Dermis microvascular lymphatic vessel endothelial cell (primary cell): ENCODE measurements around the gene BLNK. TPM values are rescaled to one million over a fixed set of nuclear protein-coding genes. Genes with fewer than 3 reads are reported as not detected.
"Not testable (repeated sequence)": the region's sequence is repeated elsewhere in the genome, so short reads cannot be mapped to it uniquely, and the experiment has no call there.

Experiments
- DNase-seq, 2 donors: peaks; one replicate each; pipeline versions ENCODE4 v3.0.0 to v3.0.0-alpha.2; 2010; ENCODE audit warnings: low read depth in 2 of 2
- total RNA-seq: library from RNA; depleted of rRNA; stranded (reverse); fragments of >200 nt; gene quantifications from 2 replicates; pipeline ENCODE4 v1.2.1, GENCODE V29; 2014

Gene BLNK
- total RNA-seq: not detected in 2 replicates

DNA sequence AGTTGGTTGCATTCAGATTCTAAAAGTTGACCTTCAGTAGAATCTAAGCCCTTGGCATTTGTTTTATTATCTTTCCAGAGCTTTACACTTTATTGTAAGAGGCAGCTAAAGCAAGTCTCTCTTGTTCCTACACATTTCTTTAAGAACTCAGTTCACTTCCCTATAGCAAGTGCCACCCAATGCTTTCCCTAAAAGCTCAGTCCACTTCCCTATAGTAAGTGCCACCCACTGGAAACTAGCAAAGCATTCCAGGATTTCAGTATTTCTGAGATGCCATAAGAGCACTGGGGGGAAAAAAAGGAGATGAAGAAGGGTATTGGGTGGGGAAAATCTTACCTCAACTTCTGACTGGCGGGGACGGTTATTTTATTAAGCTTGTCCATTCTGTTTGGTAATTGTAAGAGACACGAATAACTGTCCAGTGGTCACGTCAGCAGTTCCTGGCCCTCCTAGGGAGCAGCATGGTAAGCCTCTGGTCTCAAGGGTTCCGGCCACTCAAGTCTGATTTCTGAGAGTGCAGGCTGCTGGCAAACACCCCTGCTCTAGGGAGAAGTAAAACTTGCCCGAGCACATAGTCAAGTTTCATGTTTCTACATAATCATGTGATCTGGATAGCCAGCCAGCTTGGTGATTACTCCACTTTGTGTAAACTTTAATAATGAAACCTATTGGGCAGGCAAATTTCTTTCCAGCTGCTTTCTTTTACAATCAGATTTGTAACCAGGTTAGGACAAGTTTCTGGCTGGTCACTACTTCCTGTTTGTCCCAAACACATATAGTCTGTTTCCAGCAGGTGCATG is at the start of gene BLNK:
Gene BLNK (minus strand): TSS at position 554 of the 800 bp plus-strand sequence. CDS start 171 bp downstream, at position 383.
- DNase-seq: no peak

DNA sequence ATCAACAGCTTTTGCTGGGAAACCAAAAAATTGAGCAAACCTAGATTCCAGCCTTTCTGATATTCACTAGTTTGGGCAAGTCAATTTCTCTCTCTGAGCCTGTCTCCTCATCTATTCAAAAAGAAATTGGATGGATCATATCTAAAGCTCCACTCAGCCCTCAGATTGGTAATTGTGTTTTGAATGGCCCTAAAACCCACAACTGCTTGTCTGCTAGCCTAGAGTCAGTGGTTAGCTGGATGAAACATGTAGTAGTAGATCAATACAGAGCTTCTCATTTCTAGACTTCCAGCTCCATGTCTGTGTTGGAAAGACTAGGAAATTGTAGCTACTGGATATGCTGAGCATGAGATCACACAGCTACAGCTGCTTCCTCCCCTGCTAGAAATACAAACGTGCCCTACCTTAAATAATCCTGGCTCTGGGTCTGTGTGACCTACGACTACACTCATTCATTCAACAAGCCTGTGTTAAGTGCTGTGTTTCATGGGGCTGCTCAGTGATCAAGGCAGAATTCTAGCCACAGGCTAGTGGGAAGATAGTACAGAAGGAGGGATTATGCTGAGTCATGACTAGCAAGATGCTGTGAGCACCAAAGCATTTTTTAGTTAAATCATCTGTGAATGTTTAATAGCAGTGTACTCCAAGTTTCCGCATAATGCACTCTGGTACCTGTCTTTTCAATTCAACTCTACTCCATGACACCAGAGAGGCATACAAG is 48.5 kb upstream of the BLNK start:
- peak in 1 of 2 donors; percentile 6 for DNase-seq

DNA sequence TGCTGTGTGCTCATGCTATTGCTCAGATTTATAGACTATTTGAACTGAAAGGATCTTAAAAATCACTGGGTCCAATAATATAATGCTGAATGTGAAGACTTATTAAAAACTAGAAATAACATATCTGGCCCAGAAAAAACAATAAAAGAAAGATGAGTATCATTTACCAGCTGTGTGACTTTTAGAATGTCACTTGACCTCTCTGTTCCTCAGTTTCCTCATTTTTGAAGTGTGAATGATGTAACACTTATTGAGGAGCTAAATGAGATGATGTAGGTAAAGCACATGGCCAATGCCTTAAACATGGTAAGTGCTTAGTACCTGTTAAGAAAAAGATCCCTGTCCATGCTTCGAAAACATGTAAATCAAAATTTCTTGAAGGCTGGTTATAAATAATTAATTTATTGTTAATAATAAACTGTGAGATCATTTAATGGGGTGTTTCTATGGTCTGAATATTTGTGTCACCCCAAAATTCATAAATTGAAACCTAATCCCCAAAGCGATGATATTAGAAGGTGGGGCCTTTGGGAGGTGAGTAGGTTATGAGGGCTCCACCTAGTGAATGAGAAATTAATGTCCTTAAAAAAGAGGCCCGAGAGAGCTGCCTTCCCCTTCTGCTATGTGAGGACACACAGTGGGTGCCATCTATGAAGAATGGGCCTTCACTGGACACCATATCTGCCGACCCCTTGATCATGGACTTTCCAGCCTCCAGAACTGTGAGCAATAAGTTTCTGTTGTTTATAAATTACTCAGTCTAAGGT is 45.9 kb upstream of the BLNK start:
- no peak for DNase-seq

DNA sequence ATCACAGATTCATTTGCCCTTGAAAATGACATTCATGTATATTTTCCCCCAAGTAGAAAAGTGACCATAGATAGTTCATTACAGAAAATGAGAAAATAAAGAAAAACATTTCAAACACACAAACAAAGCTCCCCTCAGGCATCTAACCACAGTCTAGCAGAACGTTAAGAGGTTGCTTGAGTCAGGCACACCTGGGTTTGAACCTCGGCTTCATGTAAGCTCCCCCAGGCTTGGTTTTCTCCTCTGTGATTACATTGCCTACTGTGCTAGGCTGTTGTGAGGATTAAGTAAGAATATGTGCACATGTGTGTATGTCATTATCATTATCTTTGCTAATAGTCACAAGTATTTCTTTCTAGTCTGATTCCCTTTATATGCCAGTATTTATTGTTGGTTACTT is 42.0 kb upstream of the BLNK start:
- DNase-seq: no peak

DNA sequence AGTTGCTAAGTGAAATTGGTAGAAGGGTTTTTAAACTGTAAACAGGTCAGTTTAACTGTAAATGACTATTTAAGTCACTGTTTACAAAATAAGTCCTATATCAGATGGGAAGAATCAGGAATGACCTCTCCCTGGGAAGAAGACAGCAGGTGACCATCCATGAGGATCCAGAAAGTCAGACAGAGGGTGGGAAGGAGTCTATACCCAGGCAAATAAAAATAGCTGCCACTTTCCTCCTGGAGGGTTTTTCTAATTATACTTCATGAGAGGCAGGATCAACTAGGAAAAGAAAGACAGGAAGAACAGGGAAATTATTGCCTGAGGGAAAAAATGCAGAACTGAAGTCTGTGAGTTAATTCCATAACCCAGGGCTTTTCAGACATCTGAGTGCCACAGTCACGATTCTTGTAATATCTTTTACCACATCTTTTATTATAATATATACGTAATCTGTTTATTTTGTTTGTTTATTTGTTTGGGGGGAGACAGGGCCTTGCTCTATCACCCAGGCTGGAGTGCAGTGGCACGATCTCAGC is 39.9 kb upstream of the BLNK start:
- DNase-seq: no peak

DNA sequence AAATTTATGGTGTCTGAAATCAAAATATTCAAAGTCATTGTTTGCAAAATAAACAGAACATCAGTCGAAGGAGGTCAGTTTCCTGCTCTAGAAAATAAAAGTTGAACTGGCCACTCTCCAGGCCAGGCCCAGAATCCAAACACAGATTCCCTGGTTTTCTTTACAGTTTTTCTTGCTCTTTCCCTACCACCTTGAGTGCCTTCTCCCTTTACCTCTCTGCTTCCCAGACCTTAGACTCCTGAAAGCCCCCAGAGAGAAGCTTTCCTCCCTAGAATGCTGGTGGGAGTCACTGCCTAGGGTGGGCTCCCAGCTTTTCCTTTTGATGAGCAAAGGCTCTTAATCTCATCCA is 38.9 kb upstream of the BLNK start:
- DNase-seq: no peak

DNA sequence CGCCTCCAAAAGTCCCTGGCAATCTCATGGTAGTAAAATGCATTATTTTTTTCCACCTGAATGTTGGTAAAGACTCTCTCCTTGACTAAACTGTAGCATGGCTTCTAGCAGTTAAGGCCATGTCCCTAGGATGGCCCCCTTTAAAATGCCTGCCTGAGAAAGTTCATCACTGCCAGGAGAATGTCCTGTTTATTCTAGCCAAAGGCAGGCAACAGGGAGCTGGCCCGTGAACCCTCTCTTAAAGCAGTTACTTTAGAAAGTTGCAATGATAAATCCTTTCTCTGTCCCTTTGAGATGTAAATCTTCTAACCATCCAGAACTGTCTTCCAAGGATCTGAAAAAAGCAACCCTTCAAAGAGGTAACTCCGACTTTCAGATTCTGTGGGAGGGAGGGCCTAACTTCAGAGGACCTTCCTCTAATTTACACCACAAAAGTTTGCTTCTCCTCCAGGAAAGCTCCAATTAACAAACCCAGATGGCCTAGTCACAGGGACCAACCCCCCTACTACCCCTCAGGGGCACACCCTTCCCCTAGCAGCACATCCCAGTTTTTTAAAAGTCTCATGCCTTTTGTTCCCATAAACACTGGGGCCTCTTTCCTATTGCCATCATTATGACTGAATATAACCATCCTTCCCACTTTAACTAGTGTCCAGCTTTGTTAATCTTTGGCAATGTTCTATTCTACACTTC is 38.4 kb upstream of the BLNK start:
- DNase-seq: no peak

DNA sequence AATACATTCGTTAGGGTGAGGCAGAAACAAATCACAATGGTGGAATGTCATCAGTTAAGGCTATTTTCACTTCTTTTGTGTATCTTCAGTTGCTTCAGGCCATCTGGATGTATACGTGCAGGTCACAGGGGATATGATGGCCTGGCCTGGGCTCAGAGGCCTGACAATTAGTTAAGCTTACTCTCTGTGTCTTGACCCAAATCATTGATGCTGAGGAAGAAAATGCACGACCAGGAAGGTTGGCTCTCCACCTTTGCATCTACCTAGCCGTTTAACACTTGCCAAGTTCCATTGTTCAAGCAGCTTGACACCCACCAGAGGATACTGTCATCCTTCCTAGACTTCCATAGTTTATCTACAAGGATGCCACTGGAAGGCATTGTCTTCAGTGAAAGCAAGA is 37.5 kb upstream of the BLNK start:
- not testable (repeated sequence) for DNase-seq

DNA sequence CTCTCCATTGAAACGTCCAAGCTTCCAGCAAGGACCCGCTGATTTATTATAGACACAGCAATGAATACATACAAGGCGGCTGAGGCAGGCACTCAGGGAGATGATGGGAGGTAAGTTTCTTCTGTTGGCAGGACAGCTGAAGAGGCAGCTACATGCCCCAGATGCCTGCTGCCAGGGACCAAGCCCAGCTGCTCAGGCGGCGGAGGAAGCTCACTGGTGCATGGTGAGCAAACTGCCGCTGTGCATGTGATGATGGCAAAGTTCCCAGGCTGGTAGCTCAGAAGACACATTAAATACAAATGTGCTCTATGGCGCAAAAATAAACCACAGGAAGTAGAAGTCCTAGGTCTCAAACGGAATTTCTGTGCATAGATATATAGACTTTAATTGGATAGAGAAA is 35.1 kb upstream of the BLNK start:
- DNase-seq: no peak

DNA sequence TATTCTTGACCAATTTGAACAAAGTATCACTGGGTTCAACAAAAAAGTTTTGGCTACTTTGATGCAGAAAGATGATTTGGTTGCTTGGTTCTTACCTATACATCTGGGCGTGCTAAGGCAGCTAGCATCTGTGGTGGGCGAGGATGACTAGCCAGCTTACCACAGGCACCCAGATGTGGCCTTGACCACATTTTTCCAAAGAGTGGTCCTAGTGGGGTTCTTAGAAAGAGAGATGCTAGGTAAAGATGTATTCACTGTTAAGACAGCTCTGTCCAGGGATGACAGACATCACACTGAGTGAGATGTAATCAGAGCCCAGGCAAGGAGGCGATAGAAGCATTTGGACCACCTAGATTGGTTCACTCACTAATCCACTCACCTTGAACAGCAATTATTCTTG is 33.6 kb upstream of the BLNK start:
- no peak for DNase-seq

DNA sequence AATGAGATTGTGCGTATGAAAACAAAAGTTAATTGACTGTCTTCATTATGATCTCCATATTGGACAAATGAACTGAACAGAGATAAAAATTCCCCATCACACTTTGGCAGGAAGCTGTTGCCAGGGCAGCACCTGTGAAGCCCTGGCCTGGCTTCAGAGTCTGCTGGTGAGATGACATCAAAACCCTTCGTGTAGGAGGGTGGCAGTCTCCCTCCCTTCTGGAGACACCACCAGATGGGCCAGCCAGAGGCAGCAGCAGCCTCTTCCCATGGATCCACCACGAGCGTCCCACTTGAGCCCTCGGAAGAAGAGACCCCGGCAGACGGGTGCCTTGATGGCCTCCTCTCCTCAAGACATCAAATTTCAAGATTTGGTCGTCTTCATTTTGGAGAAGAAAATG is 32.9 kb upstream of the BLNK start, which contains the start of gene DNTT:
Gene DNTT (plus strand): TSS at position 205 of the 400 bp plus-strand sequence. CDS start 64 bp downstream, at position 269.
- no peak for DNase-seq

DNA sequence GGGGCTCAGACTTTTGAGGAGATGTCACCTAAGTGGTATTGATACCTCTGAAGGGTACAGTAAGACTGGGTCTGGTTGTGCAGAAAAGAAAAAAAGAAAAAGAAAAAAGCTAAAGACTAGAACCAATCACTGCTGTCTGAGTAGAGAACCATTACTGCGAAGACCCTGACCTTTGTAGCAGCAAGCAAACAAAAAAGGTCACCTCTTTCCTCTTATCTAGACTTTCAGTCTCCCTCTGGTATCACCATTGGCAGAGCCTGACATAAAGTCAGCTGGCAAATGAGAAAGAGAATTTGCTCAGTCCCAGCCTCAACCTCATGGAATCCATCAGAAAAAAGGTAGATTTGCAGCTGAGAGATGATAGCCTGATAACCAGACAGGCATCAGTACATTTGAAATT is 30.2 kb upstream of the BLNK start:
- DNase-seq: no peak

DNA sequence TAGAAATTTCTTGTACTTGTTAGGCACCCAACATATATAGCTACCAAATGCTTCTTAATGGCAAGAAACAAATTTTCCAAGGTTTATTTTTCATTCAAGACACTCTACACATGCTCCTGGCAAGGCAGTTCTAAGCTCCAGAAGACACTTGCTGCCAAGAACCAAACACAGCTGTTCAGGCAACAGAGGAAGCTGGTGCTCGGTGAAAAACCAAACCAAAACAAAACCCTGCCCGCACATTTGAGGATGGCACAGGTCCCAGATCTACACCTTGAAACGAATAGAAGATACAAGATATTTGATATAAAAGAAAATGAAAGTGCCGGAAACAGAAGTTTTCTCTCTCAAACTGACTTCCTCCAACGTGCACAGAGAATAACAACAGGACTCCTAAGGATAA is 28.0 kb upstream of the BLNK start:
- DNase-seq: peak in 1 of 2 donors; percentile 15

DNA sequence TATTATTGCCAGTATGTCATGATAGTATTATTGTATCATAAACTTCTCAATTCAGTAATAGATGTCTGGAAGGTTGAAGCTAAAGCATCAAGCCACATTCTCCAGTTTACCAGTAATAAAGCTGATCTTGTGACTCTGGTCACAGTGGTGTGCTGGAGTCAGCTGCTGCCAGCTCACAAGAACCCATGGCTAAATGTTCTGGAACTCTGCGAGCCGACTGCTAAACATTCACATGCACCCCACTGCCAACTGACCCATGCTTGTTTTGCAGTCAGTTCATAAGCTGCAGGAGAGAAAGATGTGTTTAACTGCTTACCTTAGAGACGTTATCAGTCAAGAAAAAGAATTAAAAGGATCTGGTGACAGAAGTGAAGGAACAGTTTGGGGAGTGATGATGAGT is 27.0 kb upstream of the BLNK start:
- no peak for DNase-seq

DNA sequence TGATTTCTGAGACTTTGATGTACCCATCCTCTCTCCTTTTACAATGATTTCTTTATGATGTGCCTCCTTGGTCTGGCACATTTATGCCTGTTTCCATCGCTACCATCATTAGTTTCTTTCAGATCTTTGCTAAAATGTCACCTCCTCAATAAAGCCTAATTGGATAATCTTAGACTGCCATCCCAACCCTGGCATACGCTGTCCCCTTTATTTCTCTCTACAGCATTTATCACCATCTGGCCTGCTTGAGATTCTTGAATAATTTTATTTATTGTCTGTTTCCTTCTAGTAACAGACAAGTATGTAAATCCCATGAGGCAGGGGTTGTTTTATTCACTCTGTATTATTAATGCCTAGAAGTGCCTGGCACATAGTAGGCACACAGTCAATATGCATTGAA is 26.1 kb upstream of the BLNK start:
- no peak for DNase-seq

DNA sequence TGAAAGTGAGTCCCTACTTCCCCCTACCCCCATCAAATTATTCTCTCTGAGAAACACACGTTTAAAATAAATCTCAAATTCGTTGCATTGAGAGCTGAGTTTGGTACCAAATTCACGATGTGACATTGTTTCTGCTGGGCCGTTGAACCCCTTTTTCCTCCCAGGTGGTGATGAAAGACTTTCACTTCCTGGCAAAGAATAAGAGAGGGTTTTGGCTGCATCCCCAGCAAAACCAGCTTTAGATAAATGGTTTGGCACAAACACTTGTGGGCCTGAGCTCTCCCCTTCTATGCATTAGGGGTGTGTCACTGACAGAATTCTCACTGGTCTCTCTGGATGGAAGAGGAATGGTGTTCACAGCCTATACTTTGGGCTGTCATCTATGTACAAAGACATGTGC is 24.1 kb upstream of the BLNK start:
- no peak for DNase-seq

DNA sequence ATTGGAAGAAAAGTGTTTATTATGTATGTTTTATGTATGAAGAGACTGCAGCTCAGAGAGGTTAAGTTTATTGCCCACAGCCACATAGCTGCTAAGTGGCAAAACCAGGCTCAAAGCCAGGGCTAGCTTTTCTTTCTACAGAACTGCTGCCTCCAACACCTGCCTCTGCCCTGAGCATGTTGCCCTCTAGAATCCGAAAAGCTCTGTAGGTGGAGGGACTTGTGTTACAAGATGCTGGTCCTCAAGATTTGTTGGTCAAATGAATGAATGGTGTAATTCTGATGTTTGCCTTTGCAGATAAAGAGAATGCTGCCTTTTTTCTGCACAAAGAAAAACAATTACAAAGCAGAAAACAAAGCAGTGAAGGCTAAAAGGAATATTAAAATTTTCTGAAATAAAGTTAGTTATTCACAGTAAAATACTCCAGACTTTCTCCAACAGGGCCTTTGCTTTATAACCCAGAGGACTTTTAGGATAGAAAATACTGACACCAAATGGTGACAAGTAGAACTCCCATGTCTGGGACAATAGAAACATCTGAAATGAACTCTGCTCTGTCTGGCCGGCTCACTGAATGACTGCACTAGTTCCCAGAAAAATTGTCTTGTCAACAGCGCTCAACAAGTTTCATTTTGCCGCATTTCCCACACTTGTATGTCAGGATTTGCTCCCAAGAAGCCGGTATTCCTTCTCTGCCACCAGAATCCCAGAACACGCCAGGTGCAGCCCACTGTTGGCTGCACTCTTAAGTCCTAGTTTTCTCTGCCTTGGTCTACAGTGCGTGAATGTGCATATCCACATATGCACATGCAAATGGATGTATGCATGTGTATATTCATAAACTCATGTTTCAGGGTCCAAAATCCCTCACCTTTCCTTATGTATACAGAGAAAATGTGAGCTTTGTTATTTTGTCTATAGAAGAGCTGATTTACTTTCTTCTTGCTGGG is 21.9 kb upstream of the BLNK start:
- peak; percentile 48 to 61 for DNase-seq

DNA sequence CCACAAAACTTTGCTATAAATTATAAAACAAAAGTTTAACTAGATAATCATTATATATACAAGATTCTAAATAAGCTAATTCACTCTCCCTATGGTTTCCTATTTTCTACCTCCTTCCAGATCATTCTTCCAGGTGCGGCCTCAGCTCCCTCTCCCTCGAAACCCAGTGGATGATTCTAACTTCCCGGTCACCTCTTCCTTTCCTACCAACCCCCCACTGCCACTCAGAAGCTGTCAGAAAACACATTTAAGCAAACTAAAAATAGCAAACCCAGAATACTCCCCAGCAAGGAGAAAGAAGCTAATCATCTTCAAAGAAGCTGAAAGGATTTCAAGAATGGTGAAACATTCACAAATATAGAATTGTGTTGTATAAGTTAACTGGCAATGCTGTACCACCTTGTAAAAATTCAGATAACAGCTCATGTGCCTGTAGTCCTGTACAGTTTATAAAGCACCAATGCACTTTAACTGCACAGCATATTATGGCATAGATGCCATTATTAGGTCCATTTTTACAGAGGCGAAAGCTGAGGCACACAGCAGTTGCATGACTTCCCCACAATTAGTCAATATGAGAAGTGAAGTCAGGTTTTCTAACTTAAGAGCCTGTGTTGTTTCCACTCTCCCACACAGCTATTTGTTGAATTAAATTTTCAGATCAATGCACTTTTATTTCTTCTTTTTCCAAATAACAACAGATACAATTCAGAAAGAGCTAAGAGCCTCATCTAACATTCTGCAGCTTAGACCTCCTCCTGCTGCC is 19.2 kb upstream of the BLNK start:
- no peak for DNase-seq

DNA sequence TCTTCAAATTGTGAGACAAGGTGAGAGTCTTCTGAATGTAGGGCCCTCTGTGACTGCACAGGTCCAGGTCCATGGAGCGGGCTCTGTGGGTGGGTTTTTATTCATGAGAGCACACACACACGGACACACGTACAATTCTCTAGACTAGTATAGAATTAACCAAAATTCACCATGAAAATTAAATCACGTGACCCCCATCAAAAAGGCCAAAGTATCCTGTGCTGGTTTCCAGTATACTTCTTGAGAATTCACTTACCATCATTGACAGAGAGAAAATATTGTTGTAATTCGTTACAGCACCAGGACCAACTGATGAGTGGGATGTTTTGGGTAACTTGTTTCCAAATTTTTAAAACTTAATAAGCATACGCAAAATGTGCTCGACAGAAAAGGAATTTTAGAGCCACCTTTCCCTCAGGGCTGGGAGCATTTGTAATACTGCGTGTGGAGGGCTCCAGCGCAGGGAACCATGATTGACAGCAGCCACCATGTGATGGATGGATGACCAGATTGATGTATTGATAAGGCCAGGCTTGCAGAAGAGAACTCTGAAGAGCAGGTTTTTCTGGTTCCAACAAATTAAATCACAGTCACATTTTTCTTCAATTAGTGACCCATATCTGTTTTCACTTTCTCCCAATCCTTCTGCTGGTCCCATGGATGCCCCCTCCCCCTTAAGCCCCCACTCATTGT is 18.0 kb upstream of the BLNK start:
- DNase-seq: no peak
